Measurements from ENCODE around the gene MTHFD1. TPM values are rescaled to one million over a fixed set of nuclear protein-coding genes. Genes with fewer than 3 reads are reported as not detected.

The MTHFD1 gene
- total and polyA plus RNA-seq, 3 donors from 2014 or later, result 22.3 to 28.8 (median 27.4) TPM

- H3K27ac ChIP-seq, result no peak overlapping the region
- TF ChIP-seq CTCF (IDR thresholded peaks at IDR 0.05) (no peak), POLR2A (IDR thresholded peaks at IDR 0.05) (no peak)
- intact Hi-C loops (cut with DNase I; ENCODE audit: low total_unique reads), result no loop called here
- no peak for DNase-seq
- H3K4me3 ChIP-seq, result no peak overlapping the region
- H3K9me3 ChIP-seq, result no peaks in the 10 kb centered on the region
- H3K36me3 ChIP-seq (ENCODE audit: low read depth, missing control alignments), result no peaks in the 10 kb centered on the region
- H3K27me3 ChIP-seq, result no peaks in the 10 kb centered on the region
- WGBS, 2 donors, result 92% methylated on average over 2 of the region's 2 CpGs
- H3K4me1 ChIP-seq, result no peaks in the 10 kb centered on the region
Observed at GRCh38 chr14:64407329-64407728, 19.2 kb downstream of the MTHFD1 start.

GRCh38 chr14:64409126-64409920, 21.2 kb downstream of the MTHFD1 start:
- DNase-seq, result no peak
- no peak overlapping the region for H3K27ac ChIP-seq
- H3K4me1 ChIP-seq, result no peaks in the 10 kb centered on the region
- no peak overlapping the region for H3K4me3 ChIP-seq
- intact Hi-C loops (cut with DNase I; ENCODE audit: low total_unique reads), result no loop called here
- WGBS, 2 donors, result 76 to 91% methylated on average over 7 of the region's 7 CpGs
- no peaks in the 10 kb centered on the region for H3K9me3 ChIP-seq
- no peak for TF ChIP-seq CTCF (IDR thresholded peaks at IDR 0.05)
- TF ChIP-seq POLR2A (IDR thresholded peaks at IDR 0.05), result no peak
- H3K36me3 ChIP-seq (ENCODE audit: low read depth, missing control alignments), result no peaks in the 10 kb centered on the region
- no peaks in the 10 kb centered on the region for H3K27me3 ChIP-seq

GRCh38 chr14:64410084-64410774, 22.1 kb downstream of the MTHFD1 start:
- H3K27me3 ChIP-seq, result no peaks in the 10 kb centered on the region
- no peaks in the 10 kb centered on the region for H3K4me1 ChIP-seq
- H3K27ac ChIP-seq, result no peak overlapping the region
- TF ChIP-seq POLR2A (IDR thresholded peaks at IDR 0.05), result no peak
- TF ChIP-seq CTCF (IDR thresholded peaks at IDR 0.05), result no peak
- WGBS, 2 donors, result 80 to 91% methylated on average over 5 of the region's 5 CpGs
- intact Hi-C loops (cut with DNase I; ENCODE audit: low total_unique reads), result no loop called here
- no peaks in the 10 kb centered on the region for H3K9me3 ChIP-seq
- H3K36me3 ChIP-seq (ENCODE audit: low read depth, missing control alignments), result no peaks in the 10 kb centered on the region
- no peak overlapping the region for H3K4me3 ChIP-seq
- DNase-seq, result no peak

GRCh38 chr14:64411001-64411400, 22.8 kb downstream of the MTHFD1 start:
- Histone ChIP-seq H3K27me3 (no peaks in the 10 kb centered on the region), H3K36me3 (ENCODE audit: low read depth, missing control alignments) (no peaks in the 10 kb centered on the region), H3K4me3 (no peak overlapping the region), H3K9me3 (no peaks in the 10 kb centered on the region), H3K27ac (no peak overlapping the region), H3K4me1 (no peaks in the 10 kb centered on the region)
- no peak for TF ChIP-seq CTCF (IDR thresholded peaks at IDR 0.05)
- TF ChIP-seq POLR2A (IDR thresholded peaks at IDR 0.05), result no peak
- intact Hi-C loops (cut with DNase I; ENCODE audit: low total_unique reads), result no loop called here
- no peak for DNase-seq
- 92 to 97% methylated on average over 4 of the region's 4 CpGs for WGBS, 2 donors

Measured in testis (tissue), 3 donors.